NCI-H2029 treated with DMSO at 0.1 percent for 48 hours (cell line): ENCODE measurements around the gene MYH14.
"Not testable (repeated sequence)": the region's sequence is repeated elsewhere in the genome, so short reads cannot be mapped to it uniquely, and the experiment has no call there.

Experiments
- DNase-seq: peaks from one replicate; lab custom pipeline; 2025; lab: John Stamatoyannopoulos, UW

MYH14 gene

DNA sequence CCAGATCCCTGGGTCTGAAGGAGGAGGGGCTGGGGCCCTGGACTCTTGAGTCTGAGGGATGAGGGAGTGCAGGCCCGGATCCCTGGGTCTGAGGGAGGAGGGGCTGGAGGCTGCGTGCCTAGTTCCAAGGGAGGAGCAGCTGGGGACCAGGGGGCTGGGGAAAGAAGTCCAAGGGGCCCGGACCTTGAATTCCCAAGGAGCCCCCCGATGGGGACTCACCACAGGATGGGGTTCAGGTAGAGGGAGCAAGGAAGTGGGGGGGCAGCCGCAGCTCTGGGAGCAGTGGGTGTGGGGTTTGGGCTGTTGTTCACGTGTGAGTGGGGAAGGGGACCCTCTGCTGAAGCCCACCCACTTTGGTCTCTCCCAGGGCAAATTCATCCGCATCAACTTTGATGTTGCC lies 23.1 kb downstream of the MYH14 start:
- DNase-seq, result no peak

DNA sequence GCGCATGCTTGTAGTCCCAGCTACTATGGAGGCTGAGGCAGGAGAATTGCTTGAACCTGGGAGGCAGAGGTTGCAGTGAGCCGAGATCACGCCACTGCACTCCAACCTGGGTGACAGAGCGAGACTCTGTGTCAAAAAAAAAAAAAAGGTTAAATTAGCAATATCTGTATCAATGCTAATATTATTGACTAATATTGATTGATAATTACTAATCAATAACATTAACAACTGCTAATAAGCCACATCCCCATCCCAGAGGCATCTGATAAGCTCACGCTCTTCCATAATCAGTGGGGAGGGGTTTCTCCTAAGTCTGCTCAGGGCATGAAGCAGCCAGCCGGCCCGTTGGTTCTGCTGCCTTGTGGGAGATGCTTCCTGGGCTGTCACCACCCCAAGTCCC lies 24.7 kb downstream of the MYH14 start:
- DNase-seq, result not testable (repeated sequence)

DNA sequence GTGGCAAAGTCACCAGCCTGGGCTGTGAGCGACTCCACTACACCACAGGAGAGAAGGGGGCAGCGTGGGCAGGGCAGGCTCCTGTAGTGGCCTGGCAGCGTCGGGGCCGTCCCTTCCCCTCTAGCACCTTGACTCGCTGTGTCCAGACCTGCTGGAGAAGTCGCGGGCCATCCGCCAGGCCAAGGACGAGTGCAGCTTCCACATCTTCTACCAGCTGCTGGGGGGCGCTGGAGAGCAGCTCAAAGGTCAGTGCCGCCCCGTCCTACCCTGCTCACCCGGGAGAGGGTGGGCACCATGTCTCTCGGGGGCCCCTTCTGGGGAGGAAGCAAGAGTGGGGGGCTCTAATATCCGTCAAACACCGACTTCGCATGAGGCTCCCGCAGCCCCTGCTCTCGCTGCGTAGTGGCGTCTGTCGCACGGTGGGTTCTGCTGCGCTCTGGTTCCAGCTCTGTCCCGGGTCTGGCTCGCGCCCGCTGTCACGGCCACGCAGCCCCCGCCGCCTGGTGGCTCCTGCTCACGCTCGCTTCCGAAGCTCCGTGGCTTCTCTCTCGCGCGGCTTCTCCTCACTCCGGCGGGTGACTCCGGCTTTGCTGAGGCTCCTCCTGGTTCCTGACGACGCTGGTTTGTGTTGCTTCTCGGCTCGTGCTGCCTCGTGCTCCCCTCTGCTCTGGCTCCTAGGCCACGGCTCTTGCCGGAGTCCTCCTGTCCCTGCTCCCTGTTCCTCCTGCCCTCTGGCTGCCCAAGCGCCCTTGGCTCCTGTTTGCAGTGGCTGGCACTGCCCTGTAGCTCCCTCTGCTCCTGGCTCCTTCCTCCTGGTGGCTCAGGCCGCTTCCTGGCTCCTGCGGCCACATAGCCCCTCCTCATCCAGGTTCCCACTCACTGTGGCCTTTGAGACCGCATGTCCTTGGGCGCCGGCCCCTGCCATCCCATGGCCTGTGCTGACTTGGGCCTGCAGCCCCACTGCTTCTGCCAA lies 27.2 kb downstream of the MYH14 start:
- DNase-seq, result no peak

DNA sequence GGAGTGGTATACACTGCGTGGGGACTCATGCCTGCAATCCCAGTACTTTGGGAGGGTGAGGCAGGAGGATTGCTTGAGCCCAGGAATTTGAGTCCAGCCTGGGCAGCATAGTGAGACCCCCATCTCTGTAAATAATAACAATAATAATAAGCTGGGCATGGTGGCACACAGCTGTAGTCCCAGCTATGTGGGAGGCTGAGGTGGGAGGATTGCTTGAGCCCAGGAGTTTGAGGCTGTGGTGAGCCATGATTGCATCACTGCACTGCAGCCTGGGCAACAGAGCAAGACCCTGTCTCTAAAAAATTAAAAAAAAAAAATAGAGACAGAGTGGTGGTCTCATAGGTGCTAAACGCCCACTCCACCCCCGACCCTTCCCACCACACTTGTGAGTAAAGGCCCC lies 28.0 kb downstream of the MYH14 start:
- not testable (repeated sequence) for DNase-seq

DNA sequence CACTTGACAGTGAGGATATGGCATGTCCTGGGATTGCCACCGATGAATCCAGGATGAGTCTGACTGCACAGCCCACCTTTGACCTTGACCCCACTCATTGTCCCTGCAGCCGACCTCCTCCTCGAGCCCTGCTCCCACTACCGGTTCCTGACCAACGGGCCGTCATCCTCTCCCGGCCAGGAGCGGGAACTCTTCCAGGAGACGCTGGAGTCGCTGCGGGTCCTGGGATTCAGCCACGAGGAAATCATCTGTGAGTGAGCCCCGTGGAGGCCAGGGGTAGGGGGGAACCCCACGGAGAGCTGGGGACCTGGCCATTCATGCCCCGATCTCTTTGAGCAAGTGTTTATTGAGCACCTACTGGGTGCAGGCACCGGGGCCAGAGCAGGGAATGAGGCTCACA lies 28.4 kb downstream of the MYH14 start:
- DNase-seq, result no peak

DNA sequence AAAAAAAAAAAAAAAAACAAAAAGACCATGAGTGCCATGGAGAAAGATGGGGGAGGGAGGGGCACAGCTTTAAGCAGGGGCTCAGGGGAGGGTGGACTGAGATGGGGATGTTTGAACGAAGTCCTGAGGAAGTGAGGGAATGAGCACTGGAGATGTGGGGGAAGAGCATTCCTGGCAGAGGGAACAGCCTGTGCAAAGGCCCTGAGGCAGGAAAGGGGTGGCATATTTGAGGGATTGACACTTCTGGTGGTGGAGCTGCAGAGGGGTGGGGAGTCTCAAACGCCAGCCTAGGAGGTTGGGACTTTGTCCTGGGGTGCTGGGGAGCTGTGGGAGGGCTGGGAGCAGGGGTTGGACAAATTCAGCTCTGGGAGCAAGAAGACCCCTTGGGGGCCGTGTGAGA lies 29.2 kb downstream of the MYH14 start:
- no peak for DNase-seq

DNA sequence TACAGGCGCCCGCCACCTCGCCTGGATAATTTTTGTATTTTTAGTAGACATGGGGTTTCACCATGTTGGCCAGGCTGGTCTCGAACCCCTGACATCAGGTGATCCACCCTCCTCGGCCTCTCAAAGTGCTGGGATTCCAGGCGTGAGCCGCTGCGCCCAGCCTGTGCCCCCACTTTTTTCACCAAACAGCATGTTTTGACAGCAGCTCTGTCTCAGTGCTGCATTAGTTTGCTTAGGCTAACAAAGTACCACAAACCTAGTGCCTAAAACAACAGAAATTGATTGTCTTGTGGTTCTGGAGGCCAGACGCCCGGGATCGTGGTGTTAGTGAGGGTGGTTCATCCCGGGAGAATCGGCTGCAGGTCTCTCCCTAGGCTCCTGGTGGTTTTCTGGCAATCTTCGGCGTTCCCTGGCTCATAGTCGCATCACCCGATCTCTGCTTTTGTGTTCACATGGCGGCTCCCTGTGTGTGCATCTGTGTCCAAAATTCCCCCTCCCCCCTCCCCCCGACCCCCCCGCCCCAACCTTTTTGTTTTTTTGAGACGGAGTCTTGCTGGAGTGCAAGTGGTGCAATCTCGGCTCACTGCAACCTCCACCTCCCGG lies 30.0 kb downstream of the MYH14 start:
- no peak for DNase-seq

DNA sequence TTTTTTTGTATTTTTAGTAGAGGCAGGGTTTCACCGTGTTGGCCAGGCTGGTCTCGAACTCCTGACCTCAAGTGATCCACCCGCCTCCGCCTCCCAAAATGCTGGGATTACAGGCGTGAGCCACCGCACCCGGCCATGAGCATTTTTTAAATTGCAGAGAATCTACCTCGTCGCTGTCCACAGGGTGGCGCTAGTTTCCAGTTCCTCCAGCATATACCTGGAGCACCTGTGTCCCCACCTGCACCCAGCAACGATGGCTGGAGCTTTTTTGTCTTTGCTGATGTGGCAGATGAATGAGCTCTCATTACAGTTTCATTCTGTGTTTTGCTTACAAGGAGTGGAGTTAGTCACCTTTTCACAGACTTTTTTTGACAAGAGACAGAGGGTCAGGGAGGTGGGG lies 34.1 kb downstream of the MYH14 start:
- DNase-seq, result not testable (repeated sequence)

DNA sequence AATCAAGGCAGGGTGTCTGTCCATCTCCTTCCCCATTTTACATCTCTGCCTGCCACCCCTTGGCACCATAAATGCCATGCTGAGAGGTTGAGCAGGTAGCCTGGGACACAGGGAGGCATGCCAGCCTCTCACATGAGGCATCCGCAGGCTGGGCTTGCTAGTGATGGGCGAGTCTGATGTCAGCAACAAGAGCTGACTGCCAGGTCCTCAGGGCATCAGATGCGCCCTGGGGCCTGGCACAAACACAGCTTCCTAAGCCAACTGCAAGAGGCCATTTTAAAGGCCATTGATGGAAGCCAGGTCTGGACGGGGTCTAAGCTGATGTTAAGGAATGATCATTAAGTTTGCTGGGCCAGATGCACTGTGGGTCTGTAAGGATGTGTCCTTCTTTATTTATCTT lies 34.6 kb downstream of the MYH14 start:
- DNase-seq, result no peak

DNA sequence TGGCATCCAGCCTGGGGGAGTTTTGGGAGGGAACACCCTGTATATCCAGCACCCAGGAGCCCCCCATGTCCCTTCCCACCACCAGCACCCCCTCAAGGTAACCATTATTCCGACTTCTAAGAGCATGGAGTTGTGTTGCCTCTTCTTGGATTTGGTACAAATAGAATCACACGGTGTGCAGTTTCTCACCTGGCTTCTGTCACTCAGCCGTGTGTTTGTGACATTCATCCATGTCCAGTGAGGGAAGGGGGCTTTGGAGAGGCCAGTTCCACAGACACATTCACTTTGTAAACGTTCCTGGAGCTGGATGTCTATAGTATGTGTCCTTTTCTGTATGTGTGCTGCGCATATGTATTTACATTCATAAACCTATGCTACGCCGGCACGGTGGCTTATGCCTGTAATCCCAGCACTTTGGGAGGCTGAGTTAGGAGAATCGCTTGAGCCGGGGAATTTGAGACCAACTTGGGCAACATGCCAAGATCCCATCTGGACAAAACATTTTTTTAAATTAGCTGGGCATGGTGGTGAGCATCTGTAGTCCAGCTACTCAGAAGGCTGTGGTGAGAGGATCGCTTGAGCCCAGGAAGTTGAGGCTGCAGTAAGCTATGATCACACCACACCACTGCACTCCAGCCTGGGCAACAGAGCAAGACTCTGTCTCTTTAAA lies 36.6 kb downstream of the MYH14 start:
- DNase-seq, result no peak

DNA sequence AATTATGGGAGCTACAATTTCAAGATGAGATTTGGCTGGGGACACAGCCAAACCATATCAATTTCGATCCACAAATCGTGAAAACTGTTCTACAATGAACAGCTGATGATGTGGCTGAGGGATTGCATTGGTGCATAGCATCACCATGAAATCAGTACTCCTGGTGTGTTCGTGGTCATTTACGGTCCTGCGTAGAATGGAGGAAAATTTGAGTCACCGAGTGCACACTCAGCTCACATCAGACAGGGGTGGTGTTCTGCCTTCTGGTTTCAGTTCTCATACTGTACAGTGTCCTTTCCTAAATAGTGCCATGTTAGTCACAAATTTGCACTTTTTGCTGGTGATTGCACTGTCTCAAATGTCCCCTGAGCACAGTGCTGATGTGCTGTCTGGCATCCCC lies 39.2 kb downstream of the MYH14 start:
- DNase-seq, result no peak

DNA sequence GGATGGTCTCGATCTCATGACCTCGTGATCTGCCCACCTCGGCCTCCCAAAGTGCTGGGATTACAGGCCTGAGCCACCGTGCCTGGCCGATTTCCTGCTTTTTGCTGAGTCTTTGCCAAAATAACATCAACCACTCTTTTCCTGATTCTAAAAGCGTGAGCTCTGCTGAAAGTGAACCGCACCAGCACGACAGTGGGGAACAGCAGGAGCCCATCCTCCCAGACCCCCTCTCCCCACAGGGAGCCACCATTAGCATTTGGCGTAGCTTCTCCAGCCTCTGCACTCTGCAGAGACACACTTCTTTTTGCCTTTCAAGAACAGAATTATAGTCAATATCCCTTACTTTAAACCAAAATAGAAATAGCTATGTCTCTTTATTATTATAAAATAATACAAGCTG lies 41.3 kb downstream of the MYH14 start:
- no peak for DNase-seq

DNA sequence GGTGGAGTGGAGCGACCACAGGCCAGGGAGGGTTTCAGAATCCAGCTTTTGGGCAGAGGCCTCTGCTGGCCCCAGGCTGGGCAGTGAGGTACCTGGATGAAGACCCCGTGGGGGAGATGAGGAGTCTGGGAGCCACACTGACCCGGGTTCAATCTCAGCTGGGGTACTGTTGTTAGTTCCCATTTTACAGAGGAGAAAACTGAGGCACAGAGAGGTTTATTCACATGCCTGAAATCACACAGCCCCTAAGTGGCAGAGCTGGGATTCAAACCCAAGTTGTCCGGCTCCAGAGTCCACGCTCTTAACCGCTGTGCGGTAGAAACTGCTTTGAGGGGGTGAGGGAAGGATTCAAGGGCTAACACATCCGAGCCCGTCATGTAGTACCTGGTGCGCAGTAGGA lies 45.0 kb downstream of the MYH14 start:
- DNase-seq, result no peak

DNA sequence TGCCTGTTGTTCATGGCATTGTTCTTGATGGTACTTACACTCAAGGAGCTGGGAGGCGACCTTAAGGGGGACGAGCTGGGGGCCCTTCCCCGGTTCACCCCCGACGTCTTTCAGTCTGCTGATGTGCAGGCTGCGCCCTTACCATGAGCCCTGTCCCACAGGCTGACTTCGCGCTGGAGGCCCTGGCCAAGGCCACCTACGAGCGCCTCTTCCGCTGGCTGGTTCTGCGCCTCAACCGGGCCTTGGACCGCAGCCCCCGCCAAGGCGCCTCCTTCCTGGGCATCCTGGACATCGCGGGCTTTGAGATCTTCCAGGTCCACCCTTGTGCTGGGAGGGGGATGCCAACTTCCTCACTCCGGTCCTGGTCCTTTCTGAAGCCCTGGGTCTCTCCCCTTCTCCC lies 45.4 kb downstream of the MYH14 start:
- no peak for DNase-seq

DNA sequence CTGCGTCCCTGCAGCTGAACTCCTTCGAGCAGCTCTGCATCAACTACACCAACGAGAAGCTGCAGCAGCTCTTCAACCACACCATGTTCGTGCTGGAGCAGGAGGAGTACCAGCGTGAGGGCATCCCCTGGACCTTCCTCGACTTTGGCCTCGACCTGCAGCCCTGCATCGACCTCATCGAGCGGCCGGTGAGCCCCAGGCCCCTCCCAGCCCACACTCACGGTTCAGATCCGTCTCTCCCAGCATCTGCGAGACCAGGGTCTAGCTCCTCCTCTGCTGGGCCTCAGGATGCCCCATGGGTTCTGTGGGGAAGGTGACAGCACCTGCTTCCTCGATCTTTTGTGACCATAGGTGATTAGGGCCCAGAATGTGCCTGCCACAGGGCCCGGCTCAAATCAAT lies 46.2 kb downstream of the MYH14 start:
- DNase-seq, result no peak

DNA sequence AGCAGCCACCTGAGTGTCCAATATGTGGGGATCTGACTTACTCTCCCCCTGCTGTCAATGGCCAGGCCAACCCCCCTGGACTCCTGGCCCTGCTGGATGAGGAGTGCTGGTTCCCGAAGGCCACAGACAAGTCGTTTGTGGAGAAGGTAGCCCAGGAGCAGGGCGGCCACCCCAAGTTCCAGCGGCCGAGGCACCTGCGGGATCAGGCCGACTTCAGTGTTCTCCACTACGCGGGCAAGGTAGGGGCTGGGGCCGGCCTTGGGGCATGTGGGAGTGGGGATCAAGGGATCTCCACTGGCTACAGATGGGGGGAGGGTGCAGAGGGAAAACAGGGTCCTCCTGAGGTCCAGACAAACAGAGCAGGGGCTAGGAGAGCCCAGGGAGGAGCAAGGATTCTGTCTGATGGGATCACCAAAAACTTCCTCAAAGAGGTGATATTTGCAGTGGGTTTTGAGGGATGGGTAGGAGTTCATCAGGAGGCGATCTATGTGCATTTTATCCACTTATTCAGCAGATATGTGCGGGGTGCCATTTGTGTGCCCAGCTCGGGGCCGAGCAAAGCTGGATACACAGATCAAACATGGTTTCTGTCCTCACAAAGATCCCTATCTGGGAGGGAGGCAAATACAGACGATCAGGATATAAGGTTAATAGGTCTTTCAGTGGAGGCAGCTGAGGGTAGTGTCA lies 47.2 kb downstream of the MYH14 start:
- DNase-seq, result no peak

DNA sequence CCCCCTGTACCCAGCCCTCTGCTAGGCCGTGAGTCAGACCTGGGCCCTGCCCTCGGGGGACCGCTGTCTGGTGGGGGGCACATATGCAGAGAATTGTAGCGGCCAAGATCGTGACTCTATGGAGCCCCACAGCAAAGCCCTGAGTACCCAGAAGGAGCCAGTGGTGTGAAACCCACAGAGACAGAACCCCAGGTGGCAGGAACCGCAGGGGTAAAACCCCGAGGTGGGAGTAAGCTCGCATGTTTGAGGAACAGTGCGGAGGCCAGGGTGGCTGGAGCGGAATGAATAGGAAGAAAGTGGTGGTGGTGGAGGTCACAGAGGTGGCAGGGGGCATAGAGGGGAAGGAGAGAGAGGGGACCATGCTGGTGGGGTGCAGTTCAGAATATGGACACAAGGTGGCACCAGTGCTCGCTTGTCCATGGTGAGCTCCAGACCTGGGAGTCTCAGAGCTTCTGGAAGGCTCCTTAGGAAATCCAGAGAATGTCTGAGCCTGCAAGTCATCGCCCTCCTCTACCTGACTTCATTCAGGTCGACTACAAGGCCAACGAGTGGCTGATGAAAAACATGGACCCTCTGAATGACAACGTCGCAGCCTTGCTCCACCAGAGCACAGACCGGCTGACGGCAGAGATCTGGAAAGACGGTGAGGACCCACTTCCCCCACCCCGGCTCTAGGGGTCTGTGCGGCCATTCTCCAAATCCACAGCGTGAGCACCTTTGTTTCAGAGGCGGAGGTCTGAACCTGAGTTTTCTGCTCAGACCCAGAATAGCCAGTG lies 48.9 kb downstream of the MYH14 start:
- no peak for DNase-seq

DNA sequence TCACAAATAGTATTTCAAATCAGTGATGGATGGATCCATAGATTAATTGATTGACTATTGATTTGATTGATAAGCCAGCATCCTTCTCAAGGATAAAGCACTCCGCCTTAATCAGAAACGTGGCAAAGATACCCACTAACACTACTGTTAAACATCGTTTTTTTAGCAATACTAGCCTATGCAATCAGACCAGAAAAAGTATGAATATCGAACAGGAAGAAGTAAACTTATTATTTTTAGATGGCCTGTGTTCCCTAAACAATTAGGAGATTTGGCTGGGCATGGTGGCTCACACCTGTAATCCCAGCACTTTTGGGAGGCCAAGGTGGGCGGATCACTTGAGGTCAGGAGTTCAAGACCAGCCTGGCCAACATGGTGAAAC lies 49.5 kb downstream of the MYH14 start:
- no peak for DNase-seq

DNA sequence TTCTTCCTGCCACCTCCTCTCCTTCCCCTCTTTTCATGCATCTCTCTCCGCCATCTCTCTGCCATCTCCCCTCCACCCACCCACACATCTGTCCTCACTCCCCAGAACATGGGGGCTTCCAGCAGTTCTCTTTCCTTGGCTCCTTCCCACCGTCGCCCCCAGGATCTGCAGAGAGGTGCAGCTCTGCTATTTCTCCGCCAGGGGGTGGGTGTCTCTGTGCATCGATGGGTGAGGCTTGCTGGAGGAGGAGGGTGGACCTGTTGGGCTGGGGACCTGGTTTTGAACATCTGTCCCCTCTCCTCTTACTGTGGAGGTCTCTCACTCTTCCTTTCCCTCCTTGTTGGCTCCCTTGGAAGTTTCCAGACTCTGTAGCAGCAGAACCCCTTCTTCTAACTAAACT lies 51.7 kb downstream of the MYH14 start:
- no peak for DNase-seq

DNA sequence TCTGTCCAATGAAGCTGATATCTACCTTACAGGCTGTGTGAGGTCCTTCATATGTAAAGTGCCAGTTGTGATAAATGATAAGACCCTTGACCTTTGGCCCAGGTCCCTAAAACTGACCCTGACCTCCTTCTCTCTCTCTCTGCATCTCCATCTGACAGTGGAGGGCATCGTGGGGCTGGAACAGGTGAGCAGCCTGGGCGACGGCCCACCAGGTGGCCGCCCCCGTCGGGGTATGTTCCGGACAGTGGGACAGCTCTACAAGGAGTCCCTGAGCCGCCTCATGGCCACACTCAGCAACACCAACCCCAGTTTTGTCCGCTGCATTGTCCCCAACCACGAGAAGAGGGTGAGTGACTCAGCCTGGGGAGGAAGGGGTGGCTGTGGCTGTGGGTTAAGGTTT lies 53.7 kb downstream of the MYH14 start:
- no peak for DNase-seq

DNA sequence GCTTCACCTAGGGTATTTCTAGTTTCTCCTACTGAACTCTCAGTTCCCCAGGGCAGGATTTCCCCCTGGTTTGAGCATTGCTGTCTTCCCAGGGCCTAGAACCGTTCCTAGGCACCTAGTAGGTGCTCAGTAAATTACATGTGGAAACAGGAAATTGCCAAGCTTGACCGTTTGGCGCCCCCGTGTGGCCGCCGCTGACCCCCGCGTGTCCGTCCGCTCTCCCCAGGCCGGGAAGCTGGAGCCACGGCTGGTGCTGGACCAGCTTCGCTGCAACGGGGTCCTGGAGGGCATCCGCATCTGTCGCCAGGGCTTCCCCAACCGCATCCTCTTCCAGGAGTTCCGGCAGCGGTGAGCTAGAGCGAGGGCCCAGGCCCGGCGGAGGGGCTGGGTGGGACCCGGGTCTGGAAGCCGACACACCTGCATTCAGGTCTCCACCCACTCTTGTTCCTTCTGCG lies 55.5 kb downstream of the MYH14 start:
- no peak for DNase-seq
